HEK293 (cell line): ENCODE measurements around the gene TSC22D2.

Source experiments
- GLI4 ChIP-seq: fragments of 450-650 bp; formaldehyde crosslinking; IDR thresholded peaks from 2 replicates; pipeline ENCODE4 v1.5.1; 2016; ENCODE audit warnings: missing biosample characterization, missing genetic modification characterization
- ZNF248 ChIP-seq: fragments of 450-650 bp; formaldehyde crosslinking; IDR thresholded peaks from 2 replicates; pipeline ENCODE4 v1.5.1; 2017; ENCODE audit warnings: missing biosample characterization, missing genetic modification characterization
- ZNF311 ChIP-seq: fragments of 450-650 bp; formaldehyde crosslinking; IDR thresholded peaks from 2 replicates; pipeline ENCODE4 v1.5.1; 2017; ENCODE audit warnings: missing biosample characterization, missing genetic modification characterization, borderline replicate concordance
- ZNF521 ChIP-seq: fragments of 450-650 bp; formaldehyde crosslinking; IDR thresholded peaks from 2 replicates; pipeline ENCODE4 v1.5.1; 2017; ENCODE audit warnings: missing biosample characterization, mild to moderate bottlenecking, missing genetic modification characterization
- TF ChIP-seq, protein P1 (sequence below): fragments of 450-650 bp; formaldehyde crosslinking; IDR thresholded peaks from 2 replicates; pipeline ENCODE4 v1.5.1; 2017; ENCODE audit warnings: missing biosample characterization, missing genetic modification characterization
- TF ChIP-seq, protein P2 (sequence below): fragments of 450-650 bp; formaldehyde crosslinking; IDR thresholded peaks from 2 replicates; pipeline ENCODE4 v1.5.1; 2016; ENCODE audit warnings: missing biosample characterization, missing genetic modification characterization

- TF ChIP-seq, protein P1, sequence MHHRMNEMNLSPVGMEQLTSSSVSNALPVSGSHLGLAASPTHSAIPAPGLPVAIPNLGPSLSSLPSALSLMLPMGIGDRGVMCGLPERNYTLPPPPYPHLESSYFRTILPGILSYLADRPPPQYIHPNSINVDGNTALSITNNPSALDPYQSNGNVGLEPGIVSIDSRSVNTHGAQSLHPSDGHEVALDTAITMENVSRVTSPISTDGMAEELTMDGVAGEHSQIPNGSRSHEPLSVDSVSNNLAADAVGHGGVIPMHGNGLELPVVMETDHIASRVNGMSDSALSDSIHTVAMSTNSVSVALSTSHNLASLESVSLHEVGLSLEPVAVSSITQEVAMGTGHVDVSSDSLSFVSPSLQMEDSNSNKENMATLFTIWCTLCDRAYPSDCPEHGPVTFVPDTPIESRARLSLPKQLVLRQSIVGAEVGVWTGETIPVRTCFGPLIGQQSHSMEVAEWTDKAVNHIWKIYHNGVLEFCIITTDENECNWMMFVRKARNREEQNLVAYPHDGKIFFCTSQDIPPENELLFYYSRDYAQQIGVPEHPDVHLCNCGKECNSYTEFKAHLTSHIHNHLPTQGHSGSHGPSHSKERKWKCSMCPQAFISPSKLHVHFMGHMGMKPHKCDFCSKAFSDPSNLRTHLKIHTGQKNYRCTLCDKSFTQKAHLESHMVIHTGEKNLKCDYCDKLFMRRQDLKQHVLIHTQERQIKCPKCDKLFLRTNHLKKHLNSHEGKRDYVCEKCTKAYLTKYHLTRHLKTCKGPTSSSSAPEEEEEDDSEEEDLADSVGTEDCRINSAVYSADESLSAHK (tag by site-specific recombination) = no peak
- no peak for TF ChIP-seq ZNF311 (tag by site-specific recombination)
- no peak for TF ChIP-seq ZNF248
- TF ChIP-seq, protein P2, sequence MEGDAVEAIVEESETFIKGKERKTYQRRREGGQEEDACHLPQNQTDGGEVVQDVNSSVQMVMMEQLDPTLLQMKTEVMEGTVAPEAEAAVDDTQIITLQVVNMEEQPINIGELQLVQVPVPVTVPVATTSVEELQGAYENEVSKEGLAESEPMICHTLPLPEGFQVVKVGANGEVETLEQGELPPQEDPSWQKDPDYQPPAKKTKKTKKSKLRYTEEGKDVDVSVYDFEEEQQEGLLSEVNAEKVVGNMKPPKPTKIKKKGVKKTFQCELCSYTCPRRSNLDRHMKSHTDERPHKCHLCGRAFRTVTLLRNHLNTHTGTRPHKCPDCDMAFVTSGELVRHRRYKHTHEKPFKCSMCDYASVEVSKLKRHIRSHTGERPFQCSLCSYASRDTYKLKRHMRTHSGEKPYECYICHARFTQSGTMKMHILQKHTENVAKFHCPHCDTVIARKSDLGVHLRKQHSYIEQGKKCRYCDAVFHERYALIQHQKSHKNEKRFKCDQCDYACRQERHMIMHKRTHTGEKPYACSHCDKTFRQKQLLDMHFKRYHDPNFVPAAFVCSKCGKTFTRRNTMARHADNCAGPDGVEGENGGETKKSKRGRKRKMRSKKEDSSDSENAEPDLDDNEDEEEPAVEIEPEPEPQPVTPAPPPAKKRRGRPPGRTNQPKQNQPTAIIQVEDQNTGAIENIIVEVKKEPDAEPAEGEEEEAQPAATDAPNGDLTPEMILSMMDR (tag by site-specific recombination) = no peak
- no peak for TF ChIP-seq ZNF521 (tag by site-specific recombination)
- TF ChIP-seq GLI4 (tag by site-specific recombination) = no peak
Measured at GRCh38 chr3:150367757-150368156, 40.3 kb upstream of the TSC22D2 start.
